ENCODE data around the gene KRTAP5-2.
"Not testable (repeated sequence)": the region's sequence is repeated elsewhere in the genome, so short reads cannot be mapped to it uniquely, and the experiment has no call there.

The KRTAP5-2 gene, protein sequence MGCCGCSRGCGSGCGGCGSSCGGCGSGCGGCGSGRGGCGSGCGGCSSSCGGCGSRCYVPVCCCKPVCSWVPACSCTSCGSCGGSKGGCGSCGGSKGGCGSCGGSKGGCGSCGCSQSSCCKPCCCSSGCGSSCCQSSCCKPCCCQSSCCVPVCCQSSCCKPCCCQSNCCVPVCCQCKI

DNA sequence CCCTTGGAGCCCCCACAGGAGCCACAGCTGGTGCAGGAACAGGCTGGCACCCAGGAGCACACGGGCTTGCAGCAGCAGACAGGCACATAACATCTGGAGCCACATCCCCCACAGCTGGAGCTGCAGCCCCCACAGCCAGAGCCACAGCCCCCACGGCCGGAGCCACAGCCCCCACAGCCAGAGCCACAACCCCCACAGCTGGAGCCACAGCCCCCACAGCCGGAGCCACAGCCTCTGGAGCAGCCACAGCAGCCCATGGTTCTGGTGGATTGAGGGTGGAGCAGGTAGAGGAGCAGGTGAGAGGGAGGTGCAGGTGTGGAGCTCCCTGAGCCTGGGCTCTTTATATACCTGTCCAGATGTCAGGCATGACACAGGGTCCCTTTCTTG, at the start of gene KRTAP5-2:
TSS of gene KRTAP5-2 (minus strand) at position 301 of the 387 bp plus-strand sequence. CDS start at position 257, 44 bp downstream.
- no peak for DNase-seq (ENCODE audit: low read depth)

DNA sequence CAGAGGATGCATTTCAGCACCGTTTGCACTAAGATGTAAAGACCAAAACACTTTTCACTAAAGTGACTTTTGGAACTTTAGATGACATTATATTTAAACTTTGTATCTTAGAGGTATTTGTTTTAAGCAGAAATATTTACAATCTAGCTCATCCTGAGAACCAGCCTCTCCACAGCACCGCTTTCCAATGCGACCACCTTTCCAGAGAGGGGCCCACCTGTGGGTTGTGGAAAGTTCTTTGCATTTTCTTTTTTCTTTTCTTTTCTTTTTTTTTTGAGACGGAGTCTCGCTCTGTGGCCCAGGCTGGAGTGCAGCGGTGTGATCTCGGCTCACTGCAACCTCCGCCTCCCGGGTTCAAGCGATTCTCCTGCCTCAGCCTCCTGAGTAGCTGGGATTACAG, 48.4 kb upstream of the KRTAP5-2 start:
- DNase-seq (ENCODE audit: low read depth) = not testable (repeated sequence)

DNA sequence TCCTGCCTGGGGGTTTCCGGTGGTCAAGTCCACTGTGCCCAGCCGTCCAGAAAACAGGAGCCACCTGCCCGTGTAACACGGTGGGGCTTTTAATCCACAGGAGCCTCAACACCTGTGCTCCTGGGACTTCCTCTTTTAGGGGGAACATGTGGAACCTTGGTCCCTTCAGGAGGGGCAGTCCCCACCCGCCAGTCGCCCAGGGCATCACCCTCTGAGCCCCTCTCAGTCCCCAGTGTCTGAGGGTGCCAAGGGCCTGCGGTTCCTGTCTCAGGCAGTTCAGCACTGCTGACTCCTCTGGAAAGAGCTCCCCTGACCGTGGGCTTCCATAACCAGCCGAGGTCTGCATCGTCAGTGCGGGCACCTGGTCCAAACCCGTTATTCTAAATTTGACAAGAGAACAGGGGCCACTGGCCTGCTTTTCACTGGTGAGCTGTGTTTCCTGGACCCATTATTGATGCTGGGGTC, 47.3 kb upstream of the KRTAP5-2 start:
- no peak for DNase-seq (ENCODE audit: low read depth)

DNA sequence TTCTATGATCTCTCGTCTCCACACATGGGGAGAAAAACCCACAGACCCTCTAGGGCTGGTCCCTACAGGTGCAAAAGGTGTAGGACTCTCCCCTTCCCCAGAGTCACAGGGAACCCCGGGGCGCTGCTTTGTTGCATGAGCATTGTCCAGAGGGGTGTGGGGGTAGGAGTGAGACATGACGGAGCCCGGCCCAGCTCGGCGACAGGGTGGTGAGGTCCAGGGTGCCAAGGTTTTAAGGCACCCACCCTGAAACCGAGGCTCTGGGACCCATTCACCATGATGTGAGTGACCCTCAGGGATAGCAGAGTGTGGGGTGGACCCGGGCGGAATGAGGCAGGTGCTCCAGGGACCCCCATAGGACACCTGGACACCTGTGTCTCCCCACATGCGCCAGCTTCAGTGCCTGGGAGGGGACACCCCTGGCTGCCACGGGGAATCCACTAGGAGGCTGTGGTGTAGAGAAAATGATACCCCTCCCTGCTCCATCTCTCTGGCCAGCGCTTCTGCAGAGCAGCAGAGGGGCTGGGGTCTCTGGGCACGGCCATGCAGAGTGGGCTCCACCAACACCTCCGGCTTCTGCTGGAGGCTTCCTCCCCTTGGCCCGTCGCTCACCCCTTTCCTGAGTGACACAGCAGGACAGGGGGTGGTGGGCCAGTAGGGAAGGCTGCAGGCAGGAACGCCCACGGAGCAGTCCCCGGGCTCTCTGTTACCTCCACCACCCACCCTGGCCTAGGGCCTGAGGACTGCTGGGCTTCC, 46.7 kb upstream of the KRTAP5-2 start:
- no peak for DNase-seq (ENCODE audit: low read depth)

DNA sequence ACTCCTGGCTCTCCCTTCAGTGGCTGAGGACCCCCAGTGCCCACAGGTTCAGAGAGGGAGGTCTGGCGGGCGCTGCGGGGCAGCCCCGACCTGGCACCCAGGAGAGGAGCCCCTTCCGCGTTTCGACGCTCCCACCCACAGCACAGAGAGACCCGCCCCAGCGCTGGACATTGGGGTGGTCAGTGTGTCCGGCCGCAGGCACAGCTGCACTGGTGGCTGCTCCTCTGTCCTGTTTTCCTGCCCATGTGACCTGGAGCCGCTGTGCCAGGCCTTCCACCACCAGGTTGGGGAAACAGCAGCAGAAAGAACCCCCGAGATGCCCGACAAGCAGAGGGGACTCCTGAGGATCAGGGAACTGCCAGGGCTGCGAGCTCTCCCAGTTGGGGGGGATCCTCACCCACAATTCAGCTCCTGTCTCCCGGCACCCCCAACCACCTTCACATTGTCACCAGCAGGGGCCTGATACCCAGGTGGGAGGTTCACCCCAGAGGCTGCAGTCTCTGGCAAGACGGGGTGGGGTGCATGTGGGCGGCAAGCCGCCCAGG, 45.1 kb upstream of the KRTAP5-2 start:
- no peak for DNase-seq (ENCODE audit: low read depth)

DNA sequence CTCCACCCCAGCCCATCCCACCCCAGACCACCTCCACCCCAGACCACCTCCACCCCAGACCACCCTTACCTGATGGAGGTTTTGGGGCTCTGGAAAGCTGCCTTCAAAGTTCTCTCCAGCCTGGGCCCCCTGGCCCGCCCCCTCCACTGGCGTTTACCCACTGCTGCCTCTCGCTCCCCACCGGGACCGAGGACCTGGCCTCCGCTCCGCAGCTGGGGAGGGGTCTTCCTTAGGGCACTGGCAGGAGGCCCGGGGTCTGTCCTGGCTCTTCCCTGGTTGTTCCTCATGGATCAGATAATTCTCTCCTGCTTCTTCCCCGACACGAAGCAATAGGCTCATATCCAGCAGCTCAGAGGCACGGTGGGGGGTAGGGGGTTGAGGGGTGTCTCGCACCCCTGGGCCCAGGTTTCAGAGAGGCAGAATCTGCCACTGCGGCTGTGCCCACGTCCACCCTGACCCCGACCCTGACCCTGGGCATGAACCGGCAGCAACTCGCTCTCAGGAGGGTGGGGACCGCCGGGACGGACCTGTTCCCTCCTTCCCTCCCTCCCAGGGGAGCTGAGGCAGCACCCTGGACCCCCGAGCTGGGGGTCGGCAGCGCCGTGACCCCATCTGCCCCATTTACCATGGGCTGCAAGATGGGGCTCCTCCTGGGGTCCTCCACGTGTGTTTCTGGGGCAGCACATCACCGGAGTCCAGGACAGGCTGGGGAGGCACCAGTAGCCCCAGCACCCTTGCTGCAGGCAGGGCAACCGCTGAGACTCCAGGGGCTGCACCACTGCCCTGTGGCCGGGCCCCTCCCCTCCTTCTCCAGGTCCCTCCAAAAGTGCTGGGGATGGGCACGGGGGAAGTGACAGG, 44.4 kb upstream of the KRTAP5-2 start:
- DNase-seq (ENCODE audit: low read depth) = no peak

DNA sequence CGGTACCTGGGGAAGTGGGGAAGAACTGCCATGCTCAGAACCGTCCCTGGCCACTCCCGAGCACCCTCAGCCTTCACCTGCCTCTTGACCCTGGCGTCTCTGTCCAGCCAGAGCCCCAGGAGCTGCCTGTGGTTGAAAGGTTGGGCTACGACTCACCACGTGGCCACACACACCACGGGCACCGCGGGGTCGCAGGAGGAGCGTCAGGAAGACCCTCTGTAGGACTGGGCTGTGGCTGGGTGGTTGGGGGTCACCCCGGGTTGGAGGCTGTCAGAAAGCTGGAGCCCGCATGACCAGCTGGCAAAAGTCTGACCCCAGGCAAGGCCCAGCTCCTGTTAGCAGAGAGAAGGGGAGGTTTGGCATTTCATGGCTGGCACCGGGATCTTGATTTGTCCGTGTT, 43.0 kb upstream of the KRTAP5-2 start:
- DNase-seq (ENCODE audit: low read depth) = no peak

DNA sequence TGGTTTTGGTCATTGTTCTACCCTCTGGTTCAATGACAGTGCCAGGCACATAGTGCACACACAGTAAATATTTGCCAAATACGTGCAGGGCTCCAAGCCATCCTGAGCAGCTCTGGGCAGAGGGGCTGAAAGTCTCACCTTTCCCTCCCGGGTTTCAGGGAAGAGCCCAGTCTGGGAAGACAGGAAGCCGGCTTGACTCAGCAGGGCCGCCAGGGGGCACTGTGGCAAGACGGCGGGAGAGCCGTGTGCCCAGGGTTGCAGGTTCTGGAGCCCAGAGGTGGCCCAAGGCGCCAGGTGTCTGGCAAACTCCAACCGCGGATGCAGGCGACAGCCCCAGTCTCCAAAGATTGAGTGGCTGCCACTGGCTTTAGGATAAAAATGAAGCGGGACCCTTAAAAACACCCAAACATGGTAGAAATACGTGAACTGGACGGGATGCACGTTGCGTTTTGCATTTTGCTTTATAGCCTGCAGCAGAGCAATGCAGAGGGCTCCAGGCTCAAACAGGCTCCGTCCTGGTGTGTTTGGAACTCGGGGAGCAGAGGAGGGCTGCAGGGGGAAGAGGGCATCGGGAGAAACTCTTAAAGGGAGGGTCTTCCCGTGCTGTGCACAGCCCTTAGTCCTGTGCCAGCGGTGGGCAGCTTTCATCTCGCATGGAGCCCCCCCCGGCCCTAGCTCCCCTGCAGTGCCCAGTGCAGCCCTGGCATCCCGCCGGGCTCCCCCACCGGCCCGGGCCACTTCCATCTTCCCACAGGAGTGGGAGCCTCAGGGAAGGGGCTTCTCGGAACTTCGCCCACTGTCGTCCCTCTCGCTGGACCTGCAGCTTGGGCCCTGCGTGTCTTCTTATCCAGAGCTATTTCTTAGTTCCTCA, 42.2 kb upstream of the KRTAP5-2 start:
- DNase-seq (ENCODE audit: low read depth) = no peak

DNA sequence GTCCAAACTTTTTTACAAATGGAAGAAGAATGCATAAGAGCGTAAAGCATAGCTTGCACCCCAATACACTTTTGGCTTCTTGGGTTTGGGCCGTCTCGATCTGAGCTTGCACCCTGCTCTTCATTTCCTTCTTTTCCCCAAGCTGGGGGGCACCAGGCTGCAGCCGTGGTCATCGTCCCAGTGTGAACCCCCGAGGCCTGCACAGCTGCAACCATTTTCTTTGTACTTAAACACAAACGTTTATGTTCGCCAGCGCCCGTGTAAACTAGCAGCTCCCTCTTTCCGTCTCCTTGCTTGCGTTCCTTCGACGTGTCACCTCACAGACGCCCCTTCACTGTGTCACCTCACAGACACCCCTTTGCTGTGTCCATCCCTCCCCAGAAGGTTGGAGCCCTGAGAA, 41.6 kb upstream of the KRTAP5-2 start:
- no peak for DNase-seq (ENCODE audit: low read depth)

DNA sequence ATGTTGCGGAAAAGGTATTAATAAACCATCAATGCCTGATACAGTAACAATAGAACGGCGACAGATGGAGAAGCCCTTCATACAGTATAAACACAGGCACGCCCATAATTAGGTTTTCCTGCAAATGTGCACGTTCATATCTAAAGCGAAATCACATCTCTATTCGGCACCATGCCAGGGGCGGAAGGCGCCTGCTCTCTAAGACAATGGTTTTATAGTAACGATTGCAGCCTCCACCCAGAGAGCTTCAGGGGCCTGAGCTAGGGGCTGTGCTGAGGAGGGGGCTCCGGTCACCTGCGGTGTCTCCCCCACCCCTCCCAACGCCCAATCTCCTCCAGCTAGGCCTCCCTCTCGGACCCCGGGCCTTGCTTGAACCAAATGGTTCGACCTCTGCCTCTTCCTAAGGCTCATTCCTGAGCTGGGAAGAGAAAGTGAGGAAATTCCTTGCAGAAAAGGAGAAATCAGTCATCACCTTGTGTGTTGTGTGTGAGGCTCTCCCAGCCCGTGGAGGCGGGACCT, 41.1 kb upstream of the KRTAP5-2 start:
- no peak for DNase-seq (ENCODE audit: low read depth)

DNA sequence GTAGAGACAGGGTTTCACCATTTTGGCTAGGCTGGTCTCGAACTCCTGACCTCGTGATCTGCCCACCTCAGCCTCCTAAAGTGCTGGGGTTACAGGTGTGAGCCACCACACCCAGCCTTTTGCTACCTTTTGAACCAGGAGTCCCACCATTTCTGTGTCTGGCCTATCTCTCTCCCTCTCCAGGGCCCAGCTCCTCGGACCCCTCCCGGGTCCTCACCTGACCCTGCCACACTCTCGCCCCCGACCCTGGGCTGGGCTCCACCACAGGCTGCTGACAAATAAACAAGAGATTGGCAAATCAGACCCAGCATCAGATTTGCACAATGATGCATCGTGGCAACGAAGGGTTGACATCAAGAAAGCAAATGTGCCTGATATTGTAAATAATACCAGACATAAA, 40.2 kb upstream of the KRTAP5-2 start:
- DNase-seq (ENCODE audit: low read depth) = no peak

DNA sequence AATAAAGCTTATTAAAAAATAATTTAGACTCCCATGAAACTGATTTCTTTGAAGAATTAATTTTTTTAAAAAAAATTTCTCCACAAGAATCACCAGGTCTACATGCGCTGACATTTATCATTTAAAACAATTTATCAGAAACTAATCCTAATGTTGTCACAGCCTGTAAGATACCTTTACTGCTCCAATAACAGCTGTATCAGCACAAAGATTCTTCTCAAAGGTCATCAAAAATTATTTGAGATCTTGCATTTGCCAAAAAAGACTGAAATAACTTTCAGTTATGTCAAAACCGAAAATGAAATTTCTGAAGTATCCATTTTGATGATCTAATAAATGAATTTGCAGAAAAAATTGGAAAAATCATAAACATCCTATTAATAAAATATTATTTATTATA, 39.5 kb upstream of the KRTAP5-2 start:
- no peak for DNase-seq (ENCODE audit: low read depth)

DNA sequence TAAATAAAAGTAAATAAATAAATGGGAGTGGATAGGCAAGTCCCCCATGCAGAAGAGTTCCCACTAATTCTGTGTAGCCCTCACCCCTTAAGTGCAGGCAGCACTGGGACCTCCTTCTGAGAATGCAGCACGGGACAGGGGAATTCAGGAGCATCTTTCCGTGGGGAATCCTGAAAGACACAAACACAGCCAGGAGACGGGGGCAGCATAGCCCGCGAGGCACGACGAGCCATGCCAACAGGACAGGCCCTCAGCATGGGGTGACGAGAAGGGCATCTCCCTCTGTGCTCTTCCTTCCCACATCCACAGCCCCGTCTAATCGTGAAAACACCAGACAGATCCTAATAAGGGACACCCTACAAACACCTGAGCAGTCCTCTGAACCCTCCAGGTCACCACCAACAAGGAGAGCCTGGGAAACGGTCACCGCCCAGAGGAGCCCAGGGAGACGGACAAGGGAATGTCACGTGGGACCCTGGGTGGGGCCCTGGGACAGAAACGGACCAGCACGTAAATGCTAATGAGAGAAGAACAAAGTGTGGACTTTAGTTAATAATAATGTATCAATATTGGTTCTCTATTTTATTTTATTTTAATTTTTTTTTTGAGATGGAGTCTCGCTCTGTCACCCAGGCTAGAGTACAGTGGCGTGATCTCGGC, 38.3 kb upstream of the KRTAP5-2 start:
- no peak for DNase-seq (ENCODE audit: low read depth)

DNA sequence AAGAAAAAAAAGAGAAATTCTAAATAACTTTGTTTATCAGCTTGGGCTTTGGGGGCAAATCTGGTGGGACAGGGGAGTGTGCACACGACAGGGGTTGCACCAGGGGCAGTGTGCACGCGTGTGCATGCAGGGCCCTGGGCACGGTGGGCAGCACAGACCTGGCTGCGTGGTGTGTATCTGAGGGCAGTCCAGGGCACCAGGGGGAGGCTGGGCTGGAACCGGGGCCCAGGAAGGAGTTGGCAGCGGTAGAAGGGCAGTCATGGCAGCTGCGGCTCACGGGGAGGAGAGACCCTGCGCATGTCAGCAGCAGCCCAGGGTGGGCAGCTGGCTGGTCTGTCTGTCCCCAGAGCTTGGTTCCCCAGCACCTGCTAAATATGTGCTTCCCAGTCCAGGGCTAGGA, 35.8 kb upstream of the KRTAP5-2 start:
- no peak for DNase-seq (ENCODE audit: low read depth)

DNA sequence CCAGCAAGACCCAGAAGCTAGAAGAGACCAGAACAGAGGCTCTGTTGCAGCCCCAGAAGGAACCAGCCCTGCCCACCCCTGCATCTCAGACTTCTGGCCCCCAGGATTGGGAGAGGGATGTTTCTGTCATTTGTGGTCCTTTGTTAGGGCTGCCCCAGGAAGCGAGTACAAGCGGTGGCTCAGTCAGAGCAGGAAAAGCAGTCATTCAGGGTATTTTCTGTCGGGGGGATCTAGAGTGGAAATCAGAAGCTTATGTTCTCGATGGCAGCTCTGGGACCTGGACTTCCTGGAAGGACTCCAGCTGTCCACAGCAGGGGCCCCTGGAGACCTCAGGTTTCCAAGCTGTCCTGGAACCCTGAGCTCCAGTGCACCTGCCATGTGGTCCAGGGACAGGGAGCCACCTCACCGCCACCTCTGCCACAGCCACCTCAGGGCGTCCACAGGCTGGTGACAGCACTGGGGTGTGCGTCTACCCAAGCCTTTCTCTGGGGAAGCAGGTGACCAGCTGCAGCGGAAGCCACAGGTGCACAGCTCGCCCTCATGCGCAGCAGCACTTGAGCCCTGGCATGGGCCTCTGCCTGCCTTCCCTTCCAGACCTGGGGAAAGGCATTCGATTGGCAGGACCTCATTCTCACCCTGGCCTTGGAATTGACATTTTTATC, 34.1 kb upstream of the KRTAP5-2 start:
- DNase-seq (ENCODE audit: low read depth) = no peak

DNA sequence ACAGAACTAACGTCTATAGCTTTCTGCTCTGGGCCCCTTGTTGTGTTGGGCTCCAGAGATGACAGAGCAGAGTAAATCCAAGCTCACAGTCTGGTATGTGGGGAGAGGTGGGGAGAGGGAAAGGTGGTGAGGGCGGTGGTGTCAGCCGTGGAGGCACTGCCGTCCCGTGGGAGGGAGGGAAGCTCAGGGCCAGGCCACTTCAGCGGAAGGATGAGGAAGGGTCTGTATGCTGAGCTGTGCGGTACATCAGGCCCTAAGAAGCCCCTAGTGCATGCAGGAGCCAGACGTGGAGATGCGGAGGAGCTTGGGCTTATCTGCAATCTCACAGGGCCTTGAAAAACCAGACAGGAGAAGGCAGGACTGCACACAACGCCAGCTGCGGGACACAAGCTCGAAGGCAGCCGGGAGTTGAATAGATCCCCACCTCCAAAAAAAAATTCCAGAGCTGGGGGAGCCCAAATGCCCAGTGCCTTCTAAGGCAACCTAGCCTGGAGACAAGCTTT, 33.0 kb upstream of the KRTAP5-2 start:
- DNase-seq (ENCODE audit: low read depth) = no peak

DNA sequence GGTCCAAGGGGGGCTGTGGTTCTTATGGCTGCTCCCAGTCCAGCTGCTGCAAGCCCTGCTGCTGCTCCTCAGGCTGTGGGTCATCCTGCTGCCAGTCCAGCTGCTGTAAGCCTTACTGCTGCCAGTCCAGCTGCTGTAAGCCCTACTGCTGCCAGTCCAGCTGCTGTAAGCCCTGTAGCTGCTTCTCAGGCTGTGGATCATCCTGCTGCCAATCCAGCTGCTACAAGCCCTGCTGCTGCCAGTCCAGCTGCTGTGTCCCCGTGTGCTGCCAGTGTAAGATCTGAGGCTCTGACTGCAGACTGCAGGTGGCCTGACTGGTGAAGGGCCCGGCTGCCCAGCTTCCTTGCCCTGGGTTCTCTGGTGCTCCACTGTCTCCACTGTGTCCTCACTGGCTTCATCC, 32.2 kb upstream of the KRTAP5-2 start:
- no peak for DNase-seq (ENCODE audit: low read depth)

DNA sequence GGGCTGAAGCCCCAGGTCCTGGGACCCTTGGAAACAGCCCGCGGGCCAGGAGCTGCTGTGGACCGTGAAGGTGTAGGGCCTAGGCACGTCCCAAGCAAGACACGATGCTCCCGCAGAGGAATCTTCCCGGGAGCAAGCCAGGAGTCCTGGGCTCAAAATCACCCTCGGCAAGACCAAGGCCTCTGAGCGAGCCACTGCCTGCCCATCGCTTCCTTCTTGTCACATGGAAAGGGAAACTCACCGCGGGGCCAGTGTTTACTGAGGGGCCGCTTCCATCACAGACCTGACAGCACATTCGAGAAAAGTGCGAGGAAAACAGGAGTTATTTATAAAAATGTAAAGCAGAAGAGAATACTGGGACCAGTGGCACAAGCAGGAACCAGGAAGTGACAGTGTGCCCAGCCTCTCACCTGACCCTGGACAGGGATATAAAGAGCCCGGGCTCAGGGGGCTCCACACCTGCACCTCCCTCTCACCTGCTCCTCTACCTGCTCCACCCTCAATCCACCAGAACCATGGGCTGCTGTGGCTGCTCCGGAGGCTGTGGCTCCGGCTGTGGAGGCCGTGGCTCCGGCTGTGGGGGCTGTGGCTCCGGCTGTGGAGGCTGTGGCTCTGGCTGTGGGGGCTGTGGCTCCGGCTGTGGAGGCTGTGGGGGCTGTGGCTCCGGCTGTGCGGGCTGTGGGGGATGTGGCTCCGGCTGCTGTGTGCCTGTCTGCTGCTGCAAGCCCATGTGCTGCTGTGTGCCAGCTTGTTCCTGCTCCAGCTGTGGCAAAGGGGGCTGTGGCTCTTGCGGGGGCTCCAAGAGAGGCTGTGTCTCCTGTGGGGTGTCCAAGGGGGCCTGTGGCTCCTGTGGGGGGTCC, 31.5 kb upstream of the KRTAP5-2 start, which contains the start of gene KRTAP5-5:
TSS of gene KRTAP5-5 (plus strand) at position 450 of the 860 bp plus-strand sequence. CDS start at position 516, 66 bp downstream.
- no peak for DNase-seq (ENCODE audit: low read depth)

All from stimulated activated CD8-positive, alpha-beta memory T cell treated with anti-CD3 and anti-CD28 coated beads, Interleukin-7, amount 100 ng/mL, for 24 hours (primary cell).